Hematopoietic multipotent progenitor cell treated with erythropoietin and hydrocortisone succinate and interleukin-3 and kit ligand, for 17 days (in vitro differentiated cells): ENCODE measurements around the gene EDEM3.

Experiments used
- DNase-seq: peaks from one replicate; pipeline ENCODE4 v3.0.0-alpha.2; 2015; ENCODE audit warnings: low spot score

Gene EDEM3

DNA sequence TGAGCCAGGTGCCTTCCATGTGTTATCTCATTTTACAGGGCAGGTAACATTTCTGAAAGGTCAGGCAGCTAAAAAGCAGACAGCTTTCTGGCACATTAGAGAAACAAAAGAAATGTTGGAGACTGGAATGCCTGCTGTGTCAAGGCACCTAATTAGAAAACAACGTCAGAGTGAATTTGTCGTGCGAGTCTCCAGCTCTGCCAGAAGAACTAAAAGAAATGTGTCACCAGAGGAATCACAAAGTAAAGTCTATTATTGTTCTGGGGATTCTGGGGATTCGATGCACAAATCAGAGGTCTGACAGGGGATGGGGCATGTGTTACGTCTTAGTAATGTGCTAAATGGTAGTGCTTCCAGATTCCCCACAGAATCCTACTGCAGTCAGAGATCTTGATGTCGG lies 89.3 kb downstream of the EDEM3 start:
- DNase-seq, result no peak

DNA sequence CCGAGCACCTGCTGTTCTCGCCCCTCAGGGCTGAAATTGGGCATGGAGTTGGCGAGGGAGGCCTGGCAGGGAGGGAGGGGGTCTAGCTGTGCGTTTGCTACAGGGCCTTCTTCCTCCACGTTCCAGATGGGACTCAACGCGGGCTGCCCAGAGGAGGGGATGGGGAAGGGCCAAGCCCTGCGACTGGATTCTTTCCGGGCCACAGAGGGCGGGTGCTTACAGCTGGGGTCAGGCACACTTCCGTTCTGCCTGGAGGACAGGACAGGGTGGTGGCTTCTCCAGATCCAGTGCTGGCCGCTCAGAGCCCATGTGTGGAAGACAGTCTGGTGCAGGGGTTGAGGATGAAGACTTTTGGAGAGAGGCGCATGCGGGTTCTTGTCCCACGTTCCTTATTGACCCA lies 90.0 kb downstream of the EDEM3 start:
- no peak for DNase-seq

DNA sequence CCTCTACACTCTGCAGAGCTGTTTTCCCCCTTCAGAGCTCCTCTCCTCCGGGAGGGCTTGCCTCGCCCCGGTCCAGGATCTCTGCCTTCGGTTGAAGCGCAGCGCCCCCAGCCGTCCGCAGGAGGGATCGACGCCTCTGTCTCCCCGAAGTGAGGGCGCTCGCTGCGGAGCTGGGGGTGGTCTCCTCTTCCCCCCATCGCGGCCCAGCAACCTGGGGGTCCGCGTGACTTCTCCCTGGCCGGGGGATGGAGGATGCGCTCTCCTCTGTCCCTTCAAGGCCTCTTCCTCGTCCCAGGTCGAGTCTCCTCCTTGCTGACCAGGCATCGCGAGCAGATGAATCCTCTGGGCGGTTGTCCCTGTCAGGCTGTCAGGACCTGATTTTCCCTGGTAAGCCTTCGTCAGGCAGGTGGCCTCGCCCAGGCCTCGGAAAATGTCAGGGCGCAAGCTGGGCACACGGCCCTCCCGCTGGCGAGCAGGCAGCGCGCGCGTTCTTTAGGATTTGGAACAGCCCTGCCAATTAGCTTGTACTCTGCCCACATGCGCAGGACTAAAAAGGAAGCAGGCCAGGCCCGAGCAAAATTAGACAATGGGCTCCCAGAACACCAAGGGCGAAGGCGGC lies 90.5 kb downstream of the EDEM3 start:
- DNase-seq, result no peak

DNA sequence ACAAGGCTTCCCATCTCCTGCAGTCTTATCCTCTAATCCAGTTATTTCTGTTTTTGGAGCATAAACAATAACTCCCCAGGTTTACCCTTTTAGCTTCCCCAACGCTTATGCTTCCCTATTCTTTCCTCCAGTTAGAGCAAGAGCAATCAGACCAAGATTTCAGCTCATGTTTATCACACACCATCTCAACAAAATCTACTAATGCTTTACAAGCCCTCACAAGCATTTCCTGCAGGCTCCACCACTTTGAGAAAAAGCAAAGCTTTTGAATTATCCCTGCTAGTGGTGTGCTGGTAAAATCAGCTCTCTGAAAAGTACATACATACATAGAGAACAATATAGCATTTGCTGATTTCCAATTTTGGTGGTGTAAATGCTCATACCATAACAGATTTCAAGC lies 92.9 kb downstream of the EDEM3 start:
- no peak for DNase-seq

DNA sequence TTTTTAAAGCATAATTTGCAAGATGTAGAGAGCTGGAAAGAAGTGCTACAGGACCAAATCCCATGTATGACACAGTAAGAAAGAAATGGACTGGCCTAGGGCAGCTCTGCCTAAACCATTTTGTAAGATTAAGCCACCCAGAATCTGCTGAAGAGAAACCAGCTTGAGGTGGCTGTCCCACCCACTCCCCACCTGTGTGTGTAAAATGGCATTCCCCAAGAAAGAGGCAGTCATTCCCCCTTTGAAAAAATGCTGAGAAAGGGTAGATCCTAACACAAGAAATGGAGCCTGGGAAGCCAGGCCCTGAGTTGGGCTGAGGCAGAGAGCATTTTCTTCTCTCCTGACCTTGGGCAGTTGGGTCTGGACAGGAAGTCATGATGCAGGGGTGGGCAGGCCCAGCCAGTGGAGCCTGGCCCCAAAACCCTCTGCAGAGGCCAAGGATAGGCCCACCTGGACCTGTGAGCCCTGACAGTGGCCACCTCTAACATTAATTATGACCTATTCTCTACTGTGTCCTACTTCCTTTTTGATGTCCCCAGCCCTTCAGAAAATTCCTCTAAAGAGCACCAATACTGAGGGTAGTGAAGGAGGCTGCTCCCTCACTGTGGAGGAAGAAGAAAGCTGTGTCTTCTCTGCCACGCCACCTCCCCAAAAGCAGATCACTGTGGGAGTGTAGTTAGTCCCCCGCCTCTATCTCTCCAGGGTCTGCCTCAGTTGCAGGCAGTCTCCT lies 94.0 kb downstream of the EDEM3 start:
- DNase-seq, result no peak

DNA sequence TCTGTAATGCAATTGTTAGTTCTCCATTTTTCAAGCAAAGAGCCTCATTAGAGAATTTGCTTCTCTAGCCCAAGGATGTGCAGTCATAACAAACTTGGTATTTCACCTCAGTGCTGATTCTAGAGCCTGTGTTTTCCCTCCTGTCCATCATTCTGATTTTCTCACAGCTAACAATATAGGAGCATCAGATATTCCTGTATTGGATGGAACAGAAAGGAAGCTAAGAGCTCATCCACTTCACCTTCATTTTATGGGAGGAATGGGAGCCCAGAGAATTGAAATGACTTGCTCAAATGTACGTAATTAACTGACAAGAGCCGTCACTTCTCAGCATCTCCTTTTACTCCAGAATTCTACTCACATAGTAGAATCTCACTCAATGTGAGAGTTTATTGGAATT lies 96.6 kb downstream of the EDEM3 start:
- no peak for DNase-seq

DNA sequence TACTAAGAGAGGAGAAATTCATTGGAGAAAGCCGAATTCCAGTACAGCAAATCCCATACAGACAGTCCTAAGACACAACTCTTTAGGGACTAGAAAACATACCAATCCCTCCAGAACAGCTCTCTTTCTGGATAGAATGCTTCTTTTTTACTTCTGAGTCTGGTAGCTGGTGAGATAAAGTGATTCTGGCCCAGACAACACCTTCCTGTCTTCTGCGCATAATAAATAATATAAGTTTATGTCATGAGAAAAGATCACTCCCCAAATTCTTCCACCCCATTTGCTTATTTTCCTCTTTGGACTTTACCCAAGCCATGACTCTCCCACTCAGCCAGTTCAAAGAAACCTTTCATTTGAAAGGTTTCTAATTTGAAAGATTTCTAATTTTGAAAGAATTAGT lies 98.4 kb downstream of the EDEM3 start:
- DNase-seq, result no peak

DNA sequence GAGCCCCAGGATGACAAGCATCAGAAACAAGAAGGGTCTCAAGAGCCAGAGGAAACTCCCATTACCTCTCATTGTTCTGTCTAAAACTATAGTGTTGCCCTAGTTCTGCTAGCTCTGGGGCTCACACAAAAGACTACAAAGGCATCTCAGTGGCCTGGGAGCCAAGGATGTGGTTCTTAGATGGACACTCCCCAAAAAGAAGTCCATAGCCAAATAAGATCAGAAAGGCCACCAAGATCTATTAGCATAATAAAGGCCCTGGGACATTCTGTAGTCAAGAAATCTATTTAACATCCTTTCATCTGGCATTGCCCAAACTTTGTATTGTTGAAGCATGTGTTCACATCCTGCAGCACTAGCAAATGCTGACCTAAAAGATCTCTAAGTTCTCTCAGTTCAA lies 99.5 kb downstream of the EDEM3 start:
- no peak for DNase-seq

DNA sequence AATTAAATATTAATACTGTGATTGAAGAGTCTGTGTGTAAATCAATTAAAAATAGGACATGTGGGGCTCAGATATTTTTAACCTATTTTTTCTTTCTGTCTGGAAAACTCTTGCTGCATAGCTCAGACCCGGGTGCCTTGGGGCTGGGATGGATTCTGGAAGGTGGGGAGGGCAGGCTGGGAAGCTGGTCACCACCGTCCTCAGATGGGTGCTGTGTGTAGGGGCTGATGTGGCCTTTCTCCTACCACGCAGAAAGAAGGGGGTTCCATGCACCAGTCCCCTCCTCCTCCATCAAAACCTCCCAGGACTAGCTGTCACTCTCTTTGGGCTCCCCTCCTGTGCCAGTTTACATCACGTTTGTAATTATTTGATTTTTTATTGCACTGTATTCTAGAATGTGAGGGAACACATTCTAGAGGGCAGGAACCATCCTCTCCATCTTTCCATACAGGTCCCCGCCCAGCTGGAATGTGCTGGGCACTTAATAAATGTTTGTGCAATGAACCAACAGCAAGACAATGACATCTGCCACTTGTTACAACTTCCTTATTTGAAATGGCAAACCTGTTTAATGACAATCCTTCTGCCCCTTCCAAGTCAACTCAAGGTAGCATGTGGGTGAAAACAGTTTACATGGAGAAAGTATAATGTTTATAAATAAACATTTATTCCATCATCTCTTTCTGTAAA lies 104.3 kb downstream of the EDEM3 start:
- no peak for DNase-seq

DNA sequence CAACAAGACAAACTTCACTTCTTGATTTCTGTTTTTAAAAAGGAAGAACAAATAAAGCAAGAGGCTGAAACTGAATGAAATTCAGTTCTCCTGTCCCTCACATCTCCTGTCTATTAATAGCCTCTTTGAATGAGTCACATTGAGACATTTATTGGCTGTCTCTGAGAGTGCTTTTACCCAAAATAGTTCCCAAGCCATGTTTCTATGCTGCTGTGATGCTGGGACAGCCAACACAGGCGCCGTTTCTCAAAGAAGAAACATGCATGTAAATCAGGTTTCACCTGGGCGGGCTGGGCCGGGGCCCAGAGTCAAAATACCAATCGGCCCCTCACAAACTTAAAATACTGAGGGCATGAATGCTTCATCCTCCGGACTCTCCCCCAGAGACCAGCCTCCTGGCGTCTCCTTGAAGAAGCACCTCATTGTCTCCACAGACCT lies 105.2 kb downstream of the EDEM3 start:
- no peak for DNase-seq

DNA sequence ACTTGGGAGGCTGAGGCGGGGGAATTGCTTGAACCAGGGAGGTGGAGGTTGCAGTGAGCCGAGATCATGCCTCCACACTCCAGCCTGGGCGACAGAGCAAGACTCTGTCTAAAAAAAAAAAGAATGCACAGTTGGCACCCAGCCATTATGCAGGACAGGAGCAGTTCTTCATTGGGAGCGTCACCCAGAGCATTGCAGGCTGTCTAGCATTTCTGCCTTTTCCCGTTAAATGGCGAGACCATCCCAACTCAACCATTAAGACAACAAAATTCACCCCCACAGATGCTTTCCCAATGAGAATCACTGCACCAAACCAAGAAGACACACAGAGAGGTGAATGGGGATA lies 105.8 kb downstream of the EDEM3 start:
- DNase-seq, result no peak

DNA sequence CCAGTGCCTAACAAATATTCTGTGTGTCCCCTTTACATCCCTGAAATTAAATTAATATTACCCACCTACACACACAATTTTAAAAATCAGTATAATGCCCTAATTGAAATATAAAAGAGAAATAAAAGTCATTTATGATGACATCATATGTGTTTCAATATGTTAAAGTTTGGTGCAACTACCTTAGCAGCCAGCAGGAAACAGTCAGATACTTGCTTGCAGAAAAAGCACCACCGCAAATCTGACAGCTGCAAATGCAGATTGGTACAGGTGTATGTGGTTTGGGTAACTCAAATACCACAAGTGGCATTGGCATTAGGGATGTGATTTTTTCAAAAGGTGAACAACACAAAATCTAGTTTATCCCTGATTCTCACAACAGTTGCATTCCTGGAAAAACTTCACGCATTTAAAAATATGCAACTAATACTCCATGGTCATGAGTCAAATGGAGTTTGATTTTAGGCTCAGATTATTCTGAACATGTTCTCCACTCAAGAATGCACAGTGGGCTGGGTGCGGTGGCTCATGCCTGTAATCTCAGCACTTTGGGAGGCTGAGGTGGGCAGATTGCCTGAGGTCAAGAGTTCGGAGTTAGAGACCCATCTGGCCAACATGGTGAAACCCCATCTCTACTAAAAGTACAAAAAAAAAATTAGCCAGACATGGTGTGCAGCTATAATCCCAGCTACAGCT lies 106.3 kb downstream of the EDEM3 start:
- DNase-seq, result no peak

DNA sequence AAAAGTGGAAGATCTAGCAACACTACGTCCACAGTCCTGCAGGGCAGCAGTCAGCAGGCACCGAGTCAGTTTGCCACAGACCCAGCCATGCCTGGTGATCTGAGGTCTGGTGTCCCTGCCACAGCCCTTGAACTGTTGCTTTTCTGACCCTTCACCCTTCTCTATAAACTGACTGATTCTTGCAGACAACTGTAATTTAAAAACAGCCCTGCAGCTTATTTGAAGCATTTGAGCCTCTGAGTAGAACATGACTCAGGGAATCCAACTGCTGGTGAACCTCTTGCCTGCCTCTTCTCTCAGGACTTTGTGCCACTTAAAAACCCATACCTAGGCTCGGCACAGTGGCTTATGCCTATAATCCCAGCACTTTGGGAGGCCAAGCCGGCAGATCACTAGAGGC lies 107.2 kb downstream of the EDEM3 start:
- DNase-seq, result no peak

DNA sequence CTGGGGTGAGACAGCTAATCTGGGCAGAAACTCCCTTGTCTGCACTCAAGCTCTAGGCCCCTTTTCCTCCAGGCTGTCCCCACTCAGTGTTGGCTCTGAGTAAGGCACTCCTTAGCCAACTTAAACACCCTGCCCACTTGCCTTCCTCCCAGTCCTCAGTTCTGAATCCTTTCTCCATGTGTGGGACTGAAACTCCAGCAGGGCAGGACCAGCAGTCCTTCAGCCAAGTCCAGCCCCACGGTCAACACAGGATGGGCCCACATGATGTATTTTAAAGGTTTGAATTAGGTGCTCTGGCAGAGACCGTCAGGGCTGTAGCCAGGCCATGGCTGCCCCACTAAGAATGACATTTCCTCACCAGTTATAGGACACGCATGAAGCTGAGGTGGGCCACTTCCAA lies 107.8 kb downstream of the EDEM3 start:
- DNase-seq, result no peak

DNA sequence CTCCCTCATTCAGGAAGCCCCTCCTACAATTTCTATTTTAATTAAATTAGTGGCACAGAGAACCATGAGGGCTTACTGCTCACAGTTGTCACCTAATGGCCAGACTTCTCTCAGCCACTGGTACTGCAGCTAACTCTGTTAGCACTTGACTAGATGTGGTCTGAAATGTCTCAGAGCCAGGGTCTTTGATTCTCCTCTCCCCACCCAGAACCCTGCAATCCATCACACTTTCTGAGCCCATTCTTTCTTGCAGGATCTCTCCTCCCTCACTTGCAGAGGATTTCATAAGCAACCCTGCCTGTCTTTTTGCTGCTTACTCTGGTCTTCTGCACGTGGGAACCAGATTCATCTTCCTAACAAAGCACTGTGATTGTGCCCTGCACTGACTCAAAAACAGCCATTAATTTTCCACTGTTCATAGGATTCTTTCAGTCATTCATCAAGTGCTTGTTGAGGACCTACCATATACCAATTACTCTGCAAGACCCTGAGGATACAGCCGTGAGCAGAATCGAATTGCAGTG lies 108.4 kb downstream of the EDEM3 start:
- DNase-seq, result no peak

DNA sequence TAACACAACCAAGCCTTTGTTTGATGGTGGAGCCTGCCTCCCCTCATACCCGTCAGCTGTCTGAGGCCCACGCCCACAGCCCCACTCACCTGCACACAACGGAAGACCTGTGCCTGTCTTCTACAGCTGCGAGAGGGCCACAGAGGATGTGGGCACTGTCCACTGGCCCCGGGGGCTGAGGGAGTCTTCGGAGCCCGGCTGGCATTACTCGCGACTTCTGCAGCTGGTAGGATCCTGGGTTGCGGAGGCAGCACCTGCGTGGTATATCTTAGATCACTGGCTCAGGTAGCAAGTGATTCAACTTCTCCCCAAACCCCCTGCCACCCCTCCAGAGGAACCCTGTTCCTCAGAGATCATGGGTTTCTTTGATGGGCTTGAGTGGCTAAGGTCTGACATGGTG lies 109.9 kb downstream of the EDEM3 start:
- no peak for DNase-seq

DNA sequence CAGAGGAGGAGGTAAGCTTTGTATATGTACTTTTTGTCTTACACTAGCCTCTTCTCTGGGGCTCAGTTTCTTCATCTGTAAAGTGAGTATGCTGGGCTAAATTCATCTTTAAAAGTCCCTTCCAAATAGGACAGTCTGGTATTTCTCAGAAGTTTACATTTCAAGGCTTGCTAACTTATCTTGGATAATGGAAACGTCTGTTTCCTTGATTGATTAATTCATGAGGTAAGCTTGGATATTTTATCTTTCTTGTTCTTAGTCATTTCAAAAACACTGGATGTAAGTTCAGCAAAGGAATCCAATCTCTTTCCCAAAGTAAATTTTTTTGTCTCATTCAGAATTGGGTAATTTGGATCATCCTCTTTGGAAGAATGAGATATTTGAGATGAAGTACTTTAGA lies 111.0 kb downstream of the EDEM3 start:
- DNase-seq, result no peak

DNA sequence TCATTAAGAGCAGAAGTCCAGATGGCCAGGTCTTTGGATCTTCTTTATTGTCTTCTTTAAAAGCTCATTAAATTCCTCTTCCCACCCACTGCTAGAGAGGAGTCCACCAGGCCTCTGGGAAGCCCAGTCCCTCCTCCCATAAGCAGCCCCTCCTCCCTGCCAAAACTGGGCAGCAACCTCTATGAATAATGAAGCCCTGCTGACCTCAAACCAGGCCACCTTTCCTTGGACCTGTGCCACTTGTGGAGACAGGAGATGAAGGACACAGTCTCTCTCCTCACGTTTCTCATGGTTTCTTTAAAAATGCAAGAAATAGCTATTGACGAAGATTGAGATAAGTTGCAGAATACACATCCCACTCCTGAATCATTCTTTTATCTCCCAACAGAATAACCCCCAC lies 112.8 kb downstream of the EDEM3 start:
- no peak for DNase-seq

DNA sequence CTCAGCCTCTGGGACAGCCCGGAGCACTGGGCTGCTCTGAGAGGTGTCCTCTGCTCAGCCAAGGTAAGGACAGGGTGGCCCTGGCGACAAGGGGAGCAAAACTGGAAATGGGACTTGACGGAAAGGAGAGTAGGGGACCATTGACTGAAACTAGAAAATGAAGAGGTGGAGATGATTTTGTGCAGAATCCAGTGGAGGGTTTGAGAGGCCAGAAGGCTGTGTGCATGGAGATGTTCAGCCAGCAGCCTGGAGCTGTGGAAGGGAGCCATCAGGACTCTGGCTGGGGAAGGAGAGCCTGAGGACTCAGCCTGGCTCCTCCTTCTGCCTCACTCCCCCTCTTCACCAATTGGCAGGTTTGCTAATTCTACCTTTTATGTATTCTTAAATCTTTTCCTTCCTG lies 114.2 kb downstream of the EDEM3 start:
- no peak for DNase-seq
